Right lobe of liver (tissue), 4 donors: ENCODE measurements around the gene TPRG1L.

Experiments used
- POLR2A ChIP-seq: fragments of 450-650 bp; IDR thresholded peaks from one replicate; pipeline ENCODE4 v1.6.1; 2017; ENCODE audit warnings: antibody characterized with exemption, mild to moderate bottlenecking
- TF ChIP-seq, protein P1 (sequence below), 4 donors: fragments of 200-600 bp in 3 of 4; fragments of 450-650 bp in 1 of 4; IDR thresholded peaks; one replicate each; pipeline versions ENCODE4 v1.5.1 to v1.8.0; 2016 to 2022; ENCODE audit warnings: antibody characterized with exemption in 4 of 4, mild to moderate bottlenecking in 2 of 4
- donor health status: DM: no; HTN: no; CAD: no.
- donor health status: DM: no; HTN: no; CAD: no.
- donor health status: DM: no; HTN: yes; CAD: no.

DNA sequence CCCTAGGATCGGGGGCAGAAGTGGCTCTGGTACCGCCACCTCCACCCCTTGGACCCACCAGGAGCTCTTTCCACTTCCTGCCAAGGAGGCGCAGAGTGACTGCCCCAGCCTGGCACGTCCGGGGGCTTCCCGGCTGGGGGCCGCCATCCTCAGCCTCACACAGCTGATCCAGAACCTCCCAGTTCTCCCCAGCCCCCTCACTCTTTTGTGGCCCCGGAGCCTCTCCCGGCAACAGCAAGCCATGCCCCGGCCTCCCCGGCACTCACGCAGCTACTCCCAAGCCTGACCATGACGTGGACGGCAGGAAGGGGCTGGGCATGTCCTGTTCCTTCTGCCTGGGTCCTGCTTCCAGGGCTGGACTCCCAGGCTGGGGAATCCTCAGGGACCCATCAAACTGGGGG, 44.6 kb downstream of the TPRG1L start:
- TF ChIP-seq, protein P1, sequence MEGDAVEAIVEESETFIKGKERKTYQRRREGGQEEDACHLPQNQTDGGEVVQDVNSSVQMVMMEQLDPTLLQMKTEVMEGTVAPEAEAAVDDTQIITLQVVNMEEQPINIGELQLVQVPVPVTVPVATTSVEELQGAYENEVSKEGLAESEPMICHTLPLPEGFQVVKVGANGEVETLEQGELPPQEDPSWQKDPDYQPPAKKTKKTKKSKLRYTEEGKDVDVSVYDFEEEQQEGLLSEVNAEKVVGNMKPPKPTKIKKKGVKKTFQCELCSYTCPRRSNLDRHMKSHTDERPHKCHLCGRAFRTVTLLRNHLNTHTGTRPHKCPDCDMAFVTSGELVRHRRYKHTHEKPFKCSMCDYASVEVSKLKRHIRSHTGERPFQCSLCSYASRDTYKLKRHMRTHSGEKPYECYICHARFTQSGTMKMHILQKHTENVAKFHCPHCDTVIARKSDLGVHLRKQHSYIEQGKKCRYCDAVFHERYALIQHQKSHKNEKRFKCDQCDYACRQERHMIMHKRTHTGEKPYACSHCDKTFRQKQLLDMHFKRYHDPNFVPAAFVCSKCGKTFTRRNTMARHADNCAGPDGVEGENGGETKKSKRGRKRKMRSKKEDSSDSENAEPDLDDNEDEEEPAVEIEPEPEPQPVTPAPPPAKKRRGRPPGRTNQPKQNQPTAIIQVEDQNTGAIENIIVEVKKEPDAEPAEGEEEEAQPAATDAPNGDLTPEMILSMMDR (IDR thresholded peaks at IDR 0.05) = no peak
- TF ChIP-seq POLR2A = no peak
